DOHH2 (cell line): ENCODE results near the gene NELFB.

ENCODE experiments used
- H3F3A ChIP-seq: fragments of 200-600 bp; sonication (generic), shearing (Covaris generic); 2 replicates; pipeline ENCODE4 v1.6.0; 2016; ENCODE audit warnings: antibody characterized with exemption, mild to moderate bottlenecking; ENCODE audit not compliant: control insufficient read depth, insufficient read depth
- H3K27ac ChIP-seq: fragments of 200-600 bp; sonication (generic); 2 replicates; pipeline ENCODE4 v1.5.1; 2014; ENCODE audit warnings: low read depth, mild to moderate bottlenecking, low read length, moderate library complexity
- H3K27me3 ChIP-seq: fragments of 200-600 bp; sonication (generic); 2 replicates; pipeline ENCODE4 v1.6.1; 2014; ENCODE audit warnings: mild to moderate bottlenecking, low read length, mixed read lengths; ENCODE audit not compliant: control insufficient read depth
- H3K36me3 ChIP-seq: fragments of 200-600 bp; sonication (generic); 2 replicates; pipeline ENCODE4 v1.6.1; 2014; ENCODE audit warnings: mild to moderate bottlenecking, low read length, moderate library complexity, mixed read lengths; ENCODE audit not compliant: control insufficient read depth
- H3K4me1 ChIP-seq: fragments of 200-600 bp; sonication (generic); 2 replicates; pipeline ENCODE4 v1.6.1; 2014; ENCODE audit warnings: mild to moderate bottlenecking, low read length, mixed read lengths; ENCODE audit not compliant: control insufficient read depth
- H3K4me2 ChIP-seq: fragments of 200-600 bp; sonication (generic); 2 replicates; pipeline ENCODE4 v1.6.0; 2014; ENCODE audit warnings: mild to moderate bottlenecking, low read length, moderate library complexity
- H3K4me3 ChIP-seq: fragments of 200-600 bp; sonication (generic); 2 replicates; pipeline ENCODE4 v1.5.1; 2014; ENCODE audit warnings: mild to moderate bottlenecking, low read length, mixed read lengths
- H3K79me2 ChIP-seq: fragments of 200-600 bp; sonication (generic); 2 replicates; pipeline ENCODE4 v1.6.1; 2014; ENCODE audit warnings: mild to moderate bottlenecking, low read length, mixed read lengths; ENCODE audit not compliant: control insufficient read depth
- H3K9me2 ChIP-seq: fragments of 200-600 bp; sonication (generic); replicated peaks from 2 replicates; pipeline ENCODE4 v1.6.1; 2014; ENCODE audit warnings: mild to moderate bottlenecking, low read length, mixed read lengths; ENCODE audit not compliant: control insufficient read depth
- H3K9me3 ChIP-seq: fragments of 200-600 bp; sonication (generic); 2 replicates; pipeline ENCODE4 v1.6.1; 2014; ENCODE audit warnings: antibody characterized with exemption, low read length, mixed read lengths; ENCODE audit not compliant: control insufficient read depth, insufficient read depth
- H4K20me1 ChIP-seq: fragments of 200-600 bp; sonication (generic); 2 replicates; pipeline ENCODE4 v1.6.0; 2014; ENCODE audit warnings: low read depth, mild to moderate bottlenecking, antibody characterized with exemption, low read length, moderate library complexity; ENCODE audit not compliant: control insufficient read depth, insufficient read depth
- CTCF ChIP-seq: fragments of 200-600 bp; sonication (generic); IDR thresholded peaks from one replicate; pipeline ENCODE4 v1.5.1; 2014; ENCODE audit warnings: antibody characterized with exemption, mild to moderate bottlenecking, low read depth, low read length; ENCODE audit not compliant: poor library complexity, severe bottlenecking
- EZH2phosphoT487 ChIP-seq: fragments of 200-600 bp; sonication (generic); IDR thresholded peaks from 2 replicates; pipeline ENCODE4 v1.6.1; 2017; ENCODE audit warnings: borderline replicate concordance, mild to moderate bottlenecking, antibody characterized with exemption, low read length, moderate library complexity, mixed read lengths

Gene NELFB

GRCh38 chr9:137240318-137240840 lies 14.7 kb upstream of the NELFB start:
- H3K36me3 ChIP-seq, result peaks cover 29% of the 10 kb centered on the region
- TF ChIP-seq EZH2phosphoT487 (no peak), CTCF (no peak)
- H3K9me3 ChIP-seq, result no peaks in the 10 kb centered on the region
- peaks cover 62% of the 10 kb centered on the region for H3K4me1 ChIP-seq
- H3K4me2 ChIP-seq, result peak overlapping the region; percentile 66
- peak overlapping the region; percentile 81 for H3K4me3 ChIP-seq
- H3K27ac ChIP-seq, result peak overlapping the region; percentile 85
- H4K20me1 ChIP-seq, result peaks cover 21% of the 10 kb centered on the region
- H3K79me2 ChIP-seq, result peaks cover 52% of the 10 kb centered on the region
- peaks cover 9% of the 10 kb centered on the region for H3F3A ChIP-seq
- H3K27me3 ChIP-seq, result no peaks in the 10 kb centered on the region
- no peaks in the 10 kb centered on the region for H3K9me2 ChIP-seq

GRCh38 chr9:137240841-137241489 lies 14.2 kb upstream of the NELFB start, which contains the start of gene TUBB4B:
Gene TUBB4B (plus strand): TSS chr9:137241287. CDS start chr9:137241361, 74 bp downstream.
- Histone ChIP-seq H3K9me2 (no peaks in the 10 kb centered on the region), H3K4me1 (peaks cover 60% of the 10 kb centered on the region), H4K20me1 (peaks cover 21% of the 10 kb centered on the region), H3K4me3 (peak within 1 kb of the TSS; percentile 84), H3K27me3 (no peaks in the 10 kb centered on the region), H3K79me2 (peaks cover 52% of the 10 kb centered on the region), H3K9me3 (no peaks in the 10 kb centered on the region), H3K4me2 (peak within 1 kb of the TSS; percentile 82), H3F3A (peaks cover 9% of the 10 kb centered on the region), H3K36me3 (peaks cover 29% of the 10 kb centered on the region), H3K27ac (peak within 1 kb of the TSS; percentile 85)
- no peak for TF ChIP-seq EZH2phosphoT487
- no peak for TF ChIP-seq CTCF

GRCh38 chr9:137241490-137242268 lies 13.4 kb upstream of the NELFB start:
- Histone ChIP-seq H3K79me2 (peaks cover 52% of the 10 kb centered on the region), H4K20me1 (peaks cover 21% of the 10 kb centered on the region), H3K9me3 (no peaks in the 10 kb centered on the region), H3K4me1 (peaks cover 60% of the 10 kb centered on the region), H3K27me3 (no peaks in the 10 kb centered on the region), H3K4me2 (peak overlapping the region; percentile 82), H3K9me2 (no peaks in the 10 kb centered on the region), H3K36me3 (peaks cover 29% of the 10 kb centered on the region), H3K27ac (peak overlapping the region; percentile 40), H3K4me3 (peak overlapping the region; percentile 84), H3F3A (peaks cover 9% of the 10 kb centered on the region)
- no peak for TF ChIP-seq CTCF
- no peak for TF ChIP-seq EZH2phosphoT487
